Measurements from ENCODE around the gene PAM. TPM values are rescaled to one million over a fixed set of nuclear protein-coding genes. Genes with fewer than 3 reads are reported as not detected.

Gene PAM
- total RNA-seq, 4 donors from 2014 or later, result 41.5 to 92.8 (median 48.2) TPM

- TF ChIP-seq, protein P1, sequence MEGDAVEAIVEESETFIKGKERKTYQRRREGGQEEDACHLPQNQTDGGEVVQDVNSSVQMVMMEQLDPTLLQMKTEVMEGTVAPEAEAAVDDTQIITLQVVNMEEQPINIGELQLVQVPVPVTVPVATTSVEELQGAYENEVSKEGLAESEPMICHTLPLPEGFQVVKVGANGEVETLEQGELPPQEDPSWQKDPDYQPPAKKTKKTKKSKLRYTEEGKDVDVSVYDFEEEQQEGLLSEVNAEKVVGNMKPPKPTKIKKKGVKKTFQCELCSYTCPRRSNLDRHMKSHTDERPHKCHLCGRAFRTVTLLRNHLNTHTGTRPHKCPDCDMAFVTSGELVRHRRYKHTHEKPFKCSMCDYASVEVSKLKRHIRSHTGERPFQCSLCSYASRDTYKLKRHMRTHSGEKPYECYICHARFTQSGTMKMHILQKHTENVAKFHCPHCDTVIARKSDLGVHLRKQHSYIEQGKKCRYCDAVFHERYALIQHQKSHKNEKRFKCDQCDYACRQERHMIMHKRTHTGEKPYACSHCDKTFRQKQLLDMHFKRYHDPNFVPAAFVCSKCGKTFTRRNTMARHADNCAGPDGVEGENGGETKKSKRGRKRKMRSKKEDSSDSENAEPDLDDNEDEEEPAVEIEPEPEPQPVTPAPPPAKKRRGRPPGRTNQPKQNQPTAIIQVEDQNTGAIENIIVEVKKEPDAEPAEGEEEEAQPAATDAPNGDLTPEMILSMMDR (IDR thresholded peaks at IDR 0.05), result no peak
- TF ChIP-seq POLR2A (IDR thresholded peaks at IDR 0.05), result no peak
- no peak for TF ChIP-seq POLR2AphosphoS5 (IDR thresholded peaks at IDR 0.05)
- TF ChIP-seq EP300 (IDR thresholded peaks at IDR 0.05), result no peak
- Histone ChIP-seq H3K4me3 (no peak overlapping the region), H3K36me3 (peaks cover 10% of the 10 kb centered on the region), H3K9me3 (no peaks in the 10 kb centered on the region), H3K27me3 (no peaks in the 10 kb centered on the region), H3K27ac (no peak overlapping the region), H3K4me1 (no peaks in the 10 kb centered on the region)
- 70% methylated on average over 1 of the region's 1 CpG for WGBS
- no peak for DNase-seq (ENCODE audit: low spot score in 2 of 2)
Measured at GRCh38 chr5:103006921-103007320, 251.8 kb downstream of the PAM start.

DNA sequence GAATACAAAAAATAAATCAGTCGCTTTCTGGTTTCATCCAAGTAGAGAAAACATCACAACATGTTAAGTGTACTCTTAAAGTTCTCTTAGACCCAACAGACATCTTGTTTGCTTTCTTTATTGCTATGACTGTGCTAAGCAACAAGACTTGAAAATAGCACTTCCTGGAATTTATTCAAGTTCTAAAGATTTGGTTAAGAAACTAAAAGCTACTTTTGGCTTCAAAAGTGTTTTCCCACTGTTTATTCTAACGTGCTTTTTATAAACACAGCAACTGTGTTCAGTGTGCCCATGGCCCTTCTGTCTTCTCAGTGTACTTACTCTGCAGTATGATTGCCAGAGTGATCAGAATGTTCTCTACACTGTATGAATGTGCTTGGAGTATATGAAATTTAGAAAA, 255.1 kb downstream of the PAM start:
- H3K27ac ChIP-seq, result no peak overlapping the region
- 61% methylated on average over 2 of the region's 2 CpGs for WGBS
- no peak for DNase-seq (ENCODE audit: low spot score in 2 of 2)
- no peak overlapping the region for H3K4me3 ChIP-seq
- H3K4me1 ChIP-seq, result no peaks in the 10 kb centered on the region
- H3K27me3 ChIP-seq, result no peaks in the 10 kb centered on the region
- no peaks in the 10 kb centered on the region for H3K9me3 ChIP-seq
- TF ChIP-seq POLR2AphosphoS5 (IDR thresholded peaks at IDR 0.05) (no peak), POLR2A (IDR thresholded peaks at IDR 0.05) (no peak), EP300 (IDR thresholded peaks at IDR 0.05) (no peak)
- TF ChIP-seq, protein P1 (IDR thresholded peaks at IDR 0.05), result no peak
- H3K36me3 ChIP-seq, result peaks cover 10% of the 10 kb centered on the region

DNA sequence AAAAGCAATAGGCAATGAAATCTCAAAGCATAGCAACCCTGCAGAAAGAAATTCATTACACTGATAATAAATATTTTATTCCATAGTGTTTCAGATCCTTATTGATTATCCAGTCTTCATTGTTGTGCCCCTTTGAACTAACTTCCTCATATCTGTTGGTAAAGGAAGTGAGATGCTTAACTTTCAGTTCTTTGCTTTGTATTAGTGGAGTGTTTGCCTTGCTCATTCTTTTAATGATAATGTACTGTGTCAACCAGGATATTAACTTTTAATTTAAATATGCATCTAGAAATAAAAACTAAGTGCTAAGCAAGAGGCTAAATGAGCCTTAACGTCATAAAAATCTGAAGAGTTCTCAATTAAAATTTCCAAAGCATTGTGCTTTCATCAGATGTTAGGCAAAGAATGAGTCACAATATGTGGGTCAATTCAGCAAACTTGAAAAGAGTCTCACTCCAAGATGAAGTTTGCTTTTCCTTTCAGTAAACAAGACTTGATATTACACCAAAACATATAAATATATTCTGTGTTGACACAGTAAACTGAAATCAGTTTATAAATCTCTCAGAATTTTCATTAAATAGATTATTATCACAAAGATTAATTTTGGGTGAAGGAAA, 258.9 kb downstream of the PAM start:
- peaks cover 12% of the 10 kb centered on the region for H3K36me3 ChIP-seq
- no peak for DNase-seq (ENCODE audit: low spot score in 2 of 2)
- H3K9me3 ChIP-seq, result no peaks in the 10 kb centered on the region
- no peak overlapping the region for H3K27ac ChIP-seq
- 61% methylated on average over 1 of the region's 1 CpG for WGBS
- H3K27me3 ChIP-seq, result no peaks in the 10 kb centered on the region
- no peak overlapping the region for H3K4me3 ChIP-seq
- H3K4me1 ChIP-seq, result no peaks in the 10 kb centered on the region
- TF ChIP-seq EP300 (IDR thresholded peaks at IDR 0.05) (no peak), POLR2AphosphoS5 (IDR thresholded peaks at IDR 0.05) (no peak), POLR2A (IDR thresholded peaks at IDR 0.05) (no peak)
- TF ChIP-seq, protein P1 (IDR thresholded peaks at IDR 0.05), result no peak

DNA sequence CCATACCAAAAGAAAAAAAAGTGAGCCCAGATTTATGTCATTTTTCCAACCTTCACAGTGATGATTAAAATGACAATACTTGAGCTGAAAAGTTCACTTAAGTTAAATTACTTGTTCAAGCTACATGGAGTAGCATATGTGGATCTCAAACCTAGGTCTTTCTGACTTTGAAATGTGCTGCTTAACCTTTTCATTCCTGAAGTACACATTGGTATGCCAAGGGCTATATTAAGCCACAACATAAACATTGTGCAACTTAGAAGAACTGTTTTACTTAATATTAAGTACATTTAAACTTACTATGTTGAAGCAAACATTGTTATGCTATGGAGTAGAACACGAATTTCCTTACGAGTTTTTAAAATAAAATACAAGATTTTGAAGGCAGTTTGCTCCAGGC, 259.9 kb downstream of the PAM start:
- no peak for DNase-seq (ENCODE audit: low spot score in 2 of 2)
- Histone ChIP-seq H3K36me3 (peaks cover 12% of the 10 kb centered on the region), H3K9me3 (no peaks in the 10 kb centered on the region), H3K4me1 (no peaks in the 10 kb centered on the region), H3K4me3 (no peak overlapping the region), H3K27me3 (no peaks in the 10 kb centered on the region), H3K27ac (no peak overlapping the region)
- 76% methylated on average over 2 of the region's 2 CpGs for WGBS
- TF ChIP-seq EP300 (IDR thresholded peaks at IDR 0.05), result no peak
- TF ChIP-seq, protein P1 (IDR thresholded peaks at IDR 0.05), result no peak
- no peak for TF ChIP-seq POLR2A (IDR thresholded peaks at IDR 0.05)
- TF ChIP-seq POLR2AphosphoS5 (IDR thresholded peaks at IDR 0.05), result no peak

GRCh38 chr5:103016167-103016566, 261.1 kb downstream of the PAM start:
- Histone ChIP-seq H3K36me3 (peaks cover 19% of the 10 kb centered on the region), H3K27ac (no peak overlapping the region), H3K4me3 (no peak overlapping the region), H3K4me1 (no peaks in the 10 kb centered on the region), H3K9me3 (no peaks in the 10 kb centered on the region), H3K27me3 (no peaks in the 10 kb centered on the region)
- TF ChIP-seq POLR2AphosphoS5 (IDR thresholded peaks at IDR 0.05) (no peak), EP300 (IDR thresholded peaks at IDR 0.05) (no peak), POLR2A (IDR thresholded peaks at IDR 0.05) (no peak)
- TF ChIP-seq, protein P1 (IDR thresholded peaks at IDR 0.05), result no peak
- DNase-seq (ENCODE audit: low spot score in 2 of 2), result no peak
- 84% methylated on average over 2 of the region's 2 CpGs for WGBS
